Measurements from ENCODE around the gene TBCA.
"Not testable (repeated sequence)": the region's sequence is repeated elsewhere in the genome, so short reads cannot be mapped to it uniquely, and the experiment has no call there.

The TBCA gene

DNA sequence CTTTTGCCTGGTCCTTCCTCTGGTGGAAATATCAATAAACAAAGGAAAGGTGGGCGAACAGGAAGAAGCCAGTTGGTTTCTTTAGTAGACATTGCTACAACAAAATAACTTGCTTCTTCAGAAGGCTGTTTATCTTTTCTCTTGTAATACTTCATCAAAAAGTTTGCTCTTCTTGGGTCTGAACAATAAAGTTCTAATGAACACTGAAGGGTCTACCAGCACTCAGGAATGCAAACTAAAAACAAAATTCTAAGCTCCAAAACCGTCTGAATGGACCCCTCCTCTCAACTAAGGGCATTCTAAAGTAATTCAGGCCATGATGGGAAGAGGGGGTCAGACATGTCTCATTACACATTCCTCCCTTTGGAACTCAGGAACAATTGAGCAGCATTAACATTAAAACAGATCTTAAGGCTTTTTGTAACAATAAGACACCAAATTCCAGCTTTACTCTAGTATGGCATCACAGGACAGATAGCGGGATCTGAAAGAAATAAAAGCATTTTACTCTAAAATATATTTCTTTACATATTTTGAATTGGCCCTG lies 2.3 kb downstream of the TBCA start:
- no peak for DNase-seq

DNA sequence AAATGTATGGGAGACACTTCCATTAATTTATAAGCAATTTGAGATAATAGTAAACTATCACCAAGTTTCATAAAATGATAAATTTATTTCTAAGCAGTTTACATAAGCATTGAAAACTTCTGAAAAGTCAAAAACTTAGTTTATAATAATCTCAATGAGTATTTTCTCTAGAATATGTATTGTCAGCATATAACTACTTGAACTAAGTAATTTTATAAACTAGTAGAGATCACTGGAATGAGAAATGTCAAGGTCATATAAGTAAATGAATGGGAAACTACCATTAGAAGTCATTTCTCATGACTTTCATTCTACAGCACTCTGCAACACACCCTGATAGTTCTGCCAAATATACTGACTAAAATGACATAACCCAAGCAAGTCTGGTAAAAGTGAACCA lies 3.4 kb downstream of the TBCA start:
- DNase-seq = no peak

DNA sequence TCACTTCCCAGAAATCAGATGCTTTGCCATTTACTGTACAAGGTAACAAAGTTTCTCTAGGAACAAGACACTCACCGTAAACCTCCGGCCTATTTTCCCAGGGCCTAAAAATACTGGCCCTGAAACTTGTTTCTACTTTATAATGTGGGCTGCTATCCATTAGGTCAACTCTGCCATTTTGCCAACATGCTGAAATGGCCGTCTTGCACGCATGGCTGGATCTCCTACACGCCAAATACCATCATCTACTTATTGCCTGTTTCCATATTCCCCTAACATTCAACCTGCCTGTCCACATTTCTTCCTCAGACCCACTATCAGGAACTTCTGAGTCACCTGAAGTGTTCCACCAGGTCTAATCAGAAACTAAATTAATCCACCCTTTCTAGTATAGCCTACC lies 4.7 kb downstream of the TBCA start:
- no peak for DNase-seq

DNA sequence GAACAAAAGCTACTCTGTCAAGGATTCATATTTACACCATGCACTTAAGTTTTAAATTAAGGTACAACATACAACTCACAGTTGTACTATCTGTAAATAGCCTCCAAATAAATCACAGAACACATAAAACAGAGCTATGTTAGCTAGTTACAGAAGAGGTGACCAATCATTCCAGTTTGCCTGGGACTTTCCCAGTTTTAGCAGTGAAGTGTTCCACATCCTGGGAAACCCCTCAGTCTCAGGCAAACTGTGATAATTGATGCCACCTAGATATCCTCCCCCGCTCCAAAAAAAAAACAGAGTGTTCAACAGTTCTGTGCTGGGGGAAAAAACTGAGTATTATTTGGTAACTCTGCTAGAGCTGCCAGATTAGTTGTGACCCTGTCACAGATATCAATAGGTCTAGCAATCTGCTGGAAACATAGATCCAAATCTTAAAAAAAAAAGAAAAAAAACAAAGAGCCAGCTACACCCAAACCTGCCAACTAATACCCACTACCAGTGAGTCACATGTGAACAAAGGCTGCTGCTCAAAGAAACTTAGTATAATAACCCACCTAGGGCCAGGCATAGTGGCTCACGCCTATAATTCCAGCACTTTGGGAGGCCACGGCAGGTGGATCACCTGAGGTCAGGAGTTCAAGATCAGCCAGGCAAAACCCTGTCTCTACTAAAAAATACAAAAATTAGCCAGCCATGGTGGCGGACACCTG lies 5.7 kb downstream of the TBCA start:
- DNase-seq = no peak

DNA sequence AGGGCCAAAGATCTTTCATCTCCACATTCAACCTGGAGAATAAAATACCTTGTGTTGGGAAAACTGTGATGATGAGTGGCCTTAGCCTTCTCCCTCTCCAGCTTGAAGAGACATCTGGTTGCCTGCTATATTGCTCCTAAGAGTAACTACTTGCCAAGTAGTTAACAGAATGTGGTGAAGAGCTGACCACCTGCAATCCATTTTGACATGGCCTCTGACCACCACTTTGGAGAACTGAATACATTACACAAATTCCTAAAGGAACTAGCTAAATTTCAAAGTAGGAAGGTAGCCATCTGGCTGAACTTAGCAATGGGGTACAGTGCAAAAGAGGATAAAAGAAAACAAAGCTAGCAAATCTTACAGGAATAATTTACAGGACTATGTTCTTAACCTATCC lies 7.2 kb downstream of the TBCA start:
- no peak for DNase-seq

DNA sequence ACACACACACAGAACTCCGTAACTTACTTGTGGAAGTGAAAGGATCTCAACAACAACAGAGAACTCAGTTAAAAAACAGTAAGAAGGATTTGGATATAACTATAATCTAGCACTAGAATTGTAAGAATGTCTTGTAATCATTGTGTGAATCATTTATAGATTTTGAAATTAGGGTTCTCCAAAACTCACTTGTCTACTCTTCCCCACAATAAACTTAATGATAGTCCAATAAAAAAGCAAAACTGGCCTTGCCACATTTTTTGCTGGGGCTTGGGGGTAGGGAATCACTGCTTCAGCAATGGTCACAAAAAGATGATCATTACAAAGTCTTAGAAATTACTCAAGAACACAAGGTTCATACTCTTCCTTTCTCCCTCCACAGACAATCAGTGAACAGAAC lies 8.8 kb downstream of the TBCA start:
- DNase-seq = no peak

DNA sequence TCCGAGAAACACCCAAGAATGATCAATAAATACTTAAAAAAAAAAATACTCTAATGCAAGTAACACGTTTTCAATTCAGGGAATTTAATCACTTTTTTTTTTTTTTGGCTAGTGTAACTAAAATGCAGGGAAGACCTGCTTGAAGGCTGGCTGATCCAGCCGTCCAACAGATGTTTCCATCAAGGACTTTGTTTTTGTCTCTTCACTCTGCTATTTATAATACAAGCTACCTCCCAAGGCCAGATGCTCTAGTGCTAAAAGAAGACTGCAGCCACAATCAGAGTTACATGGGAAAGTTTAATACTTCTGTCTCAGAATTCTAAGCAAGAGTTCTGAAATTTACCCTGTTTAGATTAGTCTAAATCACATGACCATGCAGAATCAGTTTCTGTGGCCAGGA lies 14.5 kb downstream of the TBCA start:
- DNase-seq = no peak

DNA sequence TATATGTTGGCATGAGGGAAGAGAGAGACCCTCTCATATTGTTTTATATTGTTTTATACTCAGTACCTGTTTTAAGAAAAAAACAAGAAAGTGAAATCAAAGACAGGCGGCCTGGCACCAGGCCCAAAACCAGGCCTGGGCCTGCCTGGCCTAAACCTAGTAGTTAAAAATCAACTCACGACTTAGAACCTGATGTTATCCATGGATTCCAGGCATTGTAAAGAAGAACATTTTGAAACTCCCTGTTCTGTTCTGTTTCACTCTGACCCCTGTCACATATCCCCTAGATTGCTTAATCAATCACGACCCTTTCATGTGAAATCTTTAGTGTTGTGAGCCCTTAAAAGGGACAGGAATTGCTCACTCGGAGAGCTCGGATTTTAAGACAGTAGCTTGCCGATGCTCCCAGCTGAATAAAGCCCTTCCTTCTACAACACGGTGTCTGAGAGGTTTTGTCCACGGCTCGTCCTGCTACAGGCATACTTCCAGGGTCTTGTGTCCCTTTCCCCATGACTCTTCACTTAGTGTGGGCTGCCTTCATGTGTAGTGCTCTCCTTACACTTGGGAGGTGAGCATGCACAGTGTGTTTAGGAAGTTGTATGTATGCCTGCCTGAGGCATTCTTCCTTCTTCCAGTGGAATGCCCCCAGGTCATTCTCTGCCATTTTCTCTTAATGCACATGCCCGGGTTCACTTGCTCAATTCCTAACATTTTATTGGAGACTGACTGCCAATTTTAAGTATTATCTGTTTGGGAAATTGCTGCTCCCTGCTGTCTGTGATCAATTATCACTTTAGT lies 17.8 kb downstream of the TBCA start:
- DNase-seq = no peak

DNA sequence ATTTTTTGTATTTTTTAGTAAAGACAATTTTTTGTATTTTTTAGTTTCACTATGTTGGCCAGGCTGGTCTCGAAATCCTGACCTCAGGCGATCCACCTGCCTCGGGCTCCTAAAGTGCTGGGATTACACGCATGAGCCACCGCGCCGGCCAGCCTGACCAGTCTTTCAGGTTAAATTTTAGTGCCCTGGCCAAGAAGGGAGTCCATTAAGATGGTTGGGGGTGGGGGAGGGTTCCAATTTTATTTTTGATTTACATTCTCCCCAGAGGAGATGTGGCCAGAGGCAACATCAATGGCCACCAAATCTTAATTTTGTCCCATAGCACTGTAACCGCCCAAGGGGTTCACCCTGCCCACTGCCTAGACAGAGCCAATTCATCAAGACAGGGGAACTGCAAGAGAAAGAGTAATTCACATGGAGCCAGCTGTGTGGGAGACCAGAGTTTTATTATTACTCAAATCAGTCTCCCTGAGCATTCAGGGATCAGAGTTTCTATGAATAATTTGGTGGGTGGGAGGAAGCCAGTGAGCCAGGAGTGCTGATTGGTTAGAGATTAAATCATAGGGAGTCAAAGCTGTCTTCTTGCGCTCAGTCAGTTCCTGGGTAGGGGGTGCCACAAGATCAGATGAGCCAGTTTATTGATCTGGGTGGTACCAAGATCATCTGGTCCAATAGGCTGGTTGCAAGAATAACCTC lies 24.7 kb downstream of the TBCA start:
- DNase-seq = no peak

DNA sequence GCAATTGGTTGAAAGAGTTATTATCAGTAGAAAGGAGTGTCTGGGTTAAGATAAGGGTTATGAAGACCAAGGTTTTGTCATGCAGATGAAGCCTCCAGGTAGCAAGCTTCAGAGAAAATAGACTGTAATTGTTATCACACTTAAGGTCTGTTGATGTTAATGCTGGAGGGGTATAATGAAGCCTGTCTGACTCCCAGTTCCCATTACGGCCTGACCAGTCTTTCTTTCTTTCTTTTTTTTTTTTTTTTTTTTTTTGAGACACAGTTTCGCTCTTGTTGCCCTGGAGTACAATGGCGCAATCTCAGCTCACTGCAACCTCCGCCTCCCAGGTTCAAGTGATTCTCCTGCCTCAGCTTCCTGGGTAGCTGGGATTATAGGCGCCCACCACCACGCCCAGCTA lies 25.2 kb downstream of the TBCA start:
- not testable (repeated sequence) for DNase-seq

DNA sequence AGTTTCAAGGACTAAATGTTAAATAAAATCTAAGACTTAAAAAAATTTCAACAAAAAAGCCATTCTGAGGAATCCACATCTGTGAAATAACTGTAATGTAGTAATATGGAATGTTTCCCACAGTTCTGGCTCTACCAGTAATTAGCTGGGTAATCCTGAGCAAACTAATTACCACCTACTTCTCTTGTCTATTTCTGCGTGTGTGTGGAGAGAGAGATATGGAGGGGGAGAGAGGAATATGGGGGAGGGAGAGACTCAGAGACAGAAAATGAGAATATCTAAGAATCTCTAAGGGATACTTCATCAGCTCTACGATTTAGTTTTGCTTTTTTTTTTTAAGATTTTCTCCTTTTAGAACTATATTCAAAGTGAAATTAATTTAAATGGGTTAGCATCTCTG lies 28.0 kb downstream of the TBCA start:
- no peak for DNase-seq

DNA sequence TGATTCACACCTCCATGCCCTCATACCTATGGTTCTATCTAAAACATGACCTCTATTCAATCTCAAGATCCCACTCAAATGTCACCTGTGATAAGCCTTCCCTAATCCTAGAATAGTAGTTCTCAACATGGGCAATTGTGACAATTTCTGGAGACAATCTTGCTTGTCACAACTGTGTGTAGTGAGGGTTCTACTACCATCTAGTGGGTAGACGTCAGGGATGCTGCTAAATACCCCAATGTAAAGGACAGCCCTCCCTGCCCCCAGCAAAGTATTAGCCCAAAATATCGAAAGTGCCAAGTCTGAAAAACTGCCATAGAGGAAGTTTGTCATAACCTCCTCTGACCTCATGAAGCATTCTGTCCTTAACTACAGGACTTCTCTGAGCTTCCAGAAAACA lies 32.0 kb downstream of the TBCA start:
- DNase-seq = no peak

DNA sequence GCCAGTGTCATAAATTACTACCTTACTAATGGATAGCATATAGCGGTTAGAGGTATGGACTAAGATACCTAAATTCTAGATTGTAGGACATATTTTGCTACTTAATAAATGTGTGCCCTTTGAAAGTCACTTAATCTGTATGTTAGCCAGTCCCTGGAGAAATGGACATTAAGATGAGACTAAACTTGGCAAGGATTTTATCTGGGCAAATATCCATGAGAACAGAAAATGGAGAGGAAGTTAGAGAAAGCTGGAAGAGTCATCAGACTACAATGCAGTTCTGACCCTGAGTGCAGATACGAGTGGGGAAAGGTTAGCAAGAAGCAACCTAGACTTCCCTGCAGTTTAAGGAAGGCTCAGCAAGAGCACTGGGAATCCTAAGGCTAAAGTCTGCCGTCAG lies 33.0 kb downstream of the TBCA start:
- DNase-seq = no peak

DNA sequence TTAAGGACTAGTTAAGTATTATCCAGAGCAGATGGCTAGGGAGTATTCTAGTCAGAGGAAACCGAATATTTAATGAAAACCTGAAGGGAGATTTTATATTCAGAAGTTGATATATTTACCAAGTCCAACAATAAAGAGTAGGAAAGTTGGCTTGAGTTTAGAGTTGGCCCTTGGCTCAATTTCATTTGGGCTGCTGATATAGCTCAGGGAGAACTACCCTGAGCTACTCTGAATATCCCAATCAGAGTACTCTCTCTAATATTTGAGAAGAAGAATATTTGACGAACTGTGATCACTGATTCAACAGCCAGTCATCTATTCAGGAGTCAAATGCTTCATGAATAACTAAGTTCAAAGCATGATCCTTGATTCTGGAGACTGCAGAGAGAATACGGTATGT lies 34.5 kb downstream of the TBCA start:
- no peak for DNase-seq

DNA sequence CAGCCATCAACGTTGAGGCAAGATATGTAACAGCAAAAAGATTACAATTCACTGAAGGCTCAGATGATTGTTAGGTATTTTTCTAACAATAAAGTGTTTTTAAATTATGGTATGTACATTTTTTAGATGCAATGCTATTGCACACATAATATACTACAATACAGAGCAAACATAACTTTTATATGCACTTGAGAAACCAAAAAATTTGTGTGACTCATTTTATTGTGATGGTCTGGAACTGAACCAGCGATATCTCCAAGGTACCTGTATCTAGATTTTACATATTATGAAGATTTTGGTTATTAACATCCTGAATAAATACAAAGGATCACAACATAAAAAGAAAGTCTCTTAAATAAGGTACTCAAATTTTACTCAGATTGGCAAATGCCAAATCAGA lies 41.3 kb downstream of the TBCA start:
- DNase-seq = no peak

DNA sequence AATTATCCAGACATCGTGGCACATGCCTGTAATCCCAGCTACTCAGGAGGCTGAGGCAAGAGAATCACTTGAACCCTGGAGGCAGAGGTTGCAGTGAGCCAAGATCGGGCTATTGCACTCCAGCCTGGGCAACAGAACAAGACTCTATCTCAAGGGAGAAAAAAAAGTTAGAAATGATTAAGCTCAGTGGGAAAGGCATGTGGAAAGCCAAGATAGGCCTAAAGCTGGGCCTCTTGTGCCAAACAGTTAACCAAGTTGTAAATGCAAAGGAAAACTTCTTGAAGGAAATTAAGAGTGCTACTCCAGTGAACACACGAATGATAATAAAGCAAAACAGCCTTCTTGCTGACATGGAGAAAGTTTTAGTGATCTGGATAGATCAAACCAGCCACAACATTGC lies 43.0 kb downstream of the TBCA start:
- no peak for DNase-seq

DNA sequence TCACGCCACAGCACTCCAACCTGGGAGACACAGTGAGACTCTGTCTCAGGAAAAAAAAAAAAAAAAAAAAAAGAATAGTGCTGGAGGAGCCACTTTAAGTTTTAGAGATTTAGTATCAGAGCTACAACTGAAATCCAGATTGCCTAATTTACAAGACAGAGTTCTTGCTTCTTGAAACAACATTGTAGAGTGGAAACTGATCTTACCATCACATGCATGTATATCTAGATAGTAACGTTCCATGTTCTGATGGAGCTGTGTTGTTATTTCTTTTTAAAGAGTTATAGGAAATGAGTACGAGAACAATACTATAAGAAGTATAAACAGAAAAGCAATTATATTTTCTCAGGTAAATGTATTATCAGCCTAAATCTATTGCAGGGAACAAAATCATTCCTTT lies 48.9 kb downstream of the TBCA start:
- DNase-seq = no peak

DNA sequence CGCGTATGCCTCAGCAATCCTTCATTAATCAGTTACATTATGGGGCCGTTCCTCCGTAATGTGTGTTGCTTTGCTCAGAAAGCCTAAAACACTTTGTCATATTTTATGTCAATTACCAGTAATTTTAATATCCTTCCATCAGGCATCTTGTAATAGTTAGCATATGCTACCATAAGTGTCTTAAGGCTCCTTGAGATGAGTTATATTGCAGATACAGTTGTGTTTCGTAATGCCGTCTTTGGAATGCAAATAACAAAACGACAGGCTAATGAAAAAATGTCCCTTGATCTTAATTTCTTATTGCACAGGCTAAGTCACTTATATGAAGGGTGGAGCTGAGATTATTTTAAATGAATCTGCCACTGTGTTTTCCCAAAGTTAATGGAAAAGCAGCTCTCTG lies 50.5 kb downstream of the TBCA start:
- DNase-seq = no peak

DNA sequence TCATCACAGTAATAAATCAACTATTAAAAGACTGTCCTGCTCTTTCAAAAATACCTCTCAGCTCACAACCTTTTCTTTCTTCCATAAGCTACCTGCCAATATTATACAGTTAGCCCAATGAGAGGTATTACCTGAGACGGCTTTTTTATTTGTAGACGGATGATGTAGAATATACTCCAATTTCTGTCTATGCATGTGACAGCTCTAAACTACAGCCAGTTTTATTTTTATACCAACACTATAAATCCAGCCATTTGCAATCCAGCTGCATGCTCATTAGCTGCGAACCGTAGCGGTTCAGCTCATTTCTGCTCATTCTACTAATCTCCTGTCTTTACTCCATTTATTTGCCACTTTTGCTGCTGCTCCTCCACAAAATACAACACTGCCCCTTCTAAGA lies 51.2 kb downstream of the TBCA start:
- no peak for DNase-seq

DNA sequence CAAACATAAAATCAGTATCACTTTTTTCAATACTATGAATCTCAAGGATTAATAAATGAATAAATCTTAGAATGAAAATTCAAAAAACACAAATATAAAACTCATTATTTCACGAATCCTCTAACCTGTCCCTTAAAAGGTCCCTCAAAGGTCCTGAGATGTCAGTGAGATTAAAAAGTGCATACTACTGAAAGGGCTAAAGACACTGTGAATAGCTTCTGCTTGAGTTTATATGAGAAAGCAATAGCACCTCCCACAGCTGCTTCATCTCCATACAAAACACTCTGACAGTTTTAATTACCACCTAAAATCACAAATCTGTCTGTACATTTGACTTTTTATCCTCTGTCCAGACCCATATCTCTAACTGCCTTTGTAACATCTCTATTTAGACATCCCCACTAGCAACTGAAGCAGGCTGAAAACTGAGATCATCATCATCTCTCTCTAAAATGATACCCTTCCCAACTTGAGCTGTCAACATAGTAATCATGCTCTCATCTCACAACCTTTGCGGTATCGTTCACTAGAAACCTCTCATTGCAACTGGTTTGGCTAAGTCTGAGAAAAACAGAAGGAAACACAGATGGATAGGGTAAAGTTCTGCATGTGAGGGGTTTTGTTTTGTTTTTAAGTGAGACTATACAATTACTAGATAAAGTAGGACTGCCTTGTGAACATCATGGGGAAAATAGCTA lies 56.3 kb downstream of the TBCA start:
- no peak for DNase-seq

DNA sequence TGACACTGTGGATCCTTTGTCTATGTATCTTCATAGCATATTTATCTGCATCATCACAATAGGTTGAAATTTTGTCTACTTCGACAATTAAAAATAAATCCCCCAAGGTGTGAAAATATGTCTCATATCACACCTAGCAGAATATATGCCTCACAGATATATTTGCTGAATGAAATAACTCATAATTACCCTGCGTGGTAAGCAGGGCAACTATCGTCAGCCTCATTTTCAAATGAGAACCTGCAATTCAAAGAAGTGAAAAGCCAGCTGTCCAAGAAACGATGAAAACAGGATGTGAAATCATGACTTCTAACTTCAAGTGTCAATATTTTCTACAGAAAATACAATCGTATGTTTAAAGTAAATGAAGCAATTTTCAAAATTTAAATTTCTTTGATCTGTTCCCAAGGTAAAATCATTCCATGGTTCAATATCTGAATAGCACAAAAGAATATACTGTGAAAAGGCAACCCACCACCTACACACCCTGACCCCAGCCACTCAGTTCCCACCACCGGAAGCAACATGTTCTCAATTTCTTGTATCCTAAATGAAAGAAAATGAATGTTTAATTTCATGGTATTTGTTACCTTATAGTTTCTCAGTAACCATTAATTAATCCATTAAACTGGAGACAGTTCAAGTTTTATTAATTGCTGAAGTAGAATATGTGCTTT lies 57.1 kb downstream of the TBCA start:
- DNase-seq = no peak
